Astrocyte of the cerebellum (primary cell): ENCODE results near the gene DGKD.

Experiments
- DNase-seq: peaks from one replicate; pipeline ENCODE4 v3.0.0-alpha.2; 2011; ENCODE audit warnings: low read depth
- H3K4me3 ChIP-seq: 2 replicates; pipeline ENCODE4 v1.5.1; 2011; ENCODE audit warnings: mild to moderate bottlenecking, low read depth, low read length, moderate library complexity
- CTCF ChIP-seq: IDR thresholded peaks from 2 replicates; pipeline ENCODE4 v1.5.1; 2012; ENCODE audit warnings: low read length, low read depth, moderate library complexity, mild to moderate bottlenecking; ENCODE audit errors: missing control alignments
- in situ Hi-C: cut with HindIII; loops from 2 replicates; pipeline ENCODE4 v1.10.0; 2017; ENCODE audit warnings: low sequenced_read_pairs

Gene DGKD

DNA sequence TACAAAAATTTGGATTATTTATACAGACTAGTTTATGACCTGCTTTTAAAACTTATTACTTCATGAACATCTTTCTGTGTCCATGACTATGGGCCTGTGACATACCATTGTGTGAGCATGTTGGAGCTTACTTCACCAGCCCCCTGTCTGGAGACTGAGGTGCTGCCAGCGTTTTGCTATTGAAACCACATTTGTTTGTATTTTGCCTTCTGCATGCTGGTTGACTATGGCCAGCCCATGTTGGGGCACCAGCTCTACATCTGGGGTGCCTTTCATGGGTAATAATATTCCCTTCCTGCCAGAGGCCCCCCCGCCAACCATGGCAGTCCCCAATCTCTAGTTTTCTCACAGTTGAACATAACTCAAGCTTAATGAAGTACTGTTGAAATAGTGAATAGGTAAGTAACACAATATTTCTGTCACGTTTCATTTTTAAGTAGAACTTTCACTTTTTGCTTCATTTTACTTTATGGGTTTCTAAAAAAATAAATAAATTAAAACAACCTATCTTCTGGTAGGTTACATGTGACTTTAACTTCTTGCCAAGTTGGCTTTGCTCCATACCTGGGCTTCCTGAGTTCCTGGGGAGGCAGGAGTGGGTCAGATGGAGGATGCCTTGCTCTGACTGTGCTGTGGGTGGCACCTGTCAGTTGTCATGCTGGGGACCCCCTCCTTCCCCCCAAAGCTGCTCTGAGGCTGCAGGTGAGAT is 63.9 kb downstream of the DGKD start:
- DNase-seq = no peak
- in situ Hi-C loops = no loop called here
- no peak for TF ChIP-seq CTCF
- H3K4me3 ChIP-seq = no peak overlapping the region

DNA sequence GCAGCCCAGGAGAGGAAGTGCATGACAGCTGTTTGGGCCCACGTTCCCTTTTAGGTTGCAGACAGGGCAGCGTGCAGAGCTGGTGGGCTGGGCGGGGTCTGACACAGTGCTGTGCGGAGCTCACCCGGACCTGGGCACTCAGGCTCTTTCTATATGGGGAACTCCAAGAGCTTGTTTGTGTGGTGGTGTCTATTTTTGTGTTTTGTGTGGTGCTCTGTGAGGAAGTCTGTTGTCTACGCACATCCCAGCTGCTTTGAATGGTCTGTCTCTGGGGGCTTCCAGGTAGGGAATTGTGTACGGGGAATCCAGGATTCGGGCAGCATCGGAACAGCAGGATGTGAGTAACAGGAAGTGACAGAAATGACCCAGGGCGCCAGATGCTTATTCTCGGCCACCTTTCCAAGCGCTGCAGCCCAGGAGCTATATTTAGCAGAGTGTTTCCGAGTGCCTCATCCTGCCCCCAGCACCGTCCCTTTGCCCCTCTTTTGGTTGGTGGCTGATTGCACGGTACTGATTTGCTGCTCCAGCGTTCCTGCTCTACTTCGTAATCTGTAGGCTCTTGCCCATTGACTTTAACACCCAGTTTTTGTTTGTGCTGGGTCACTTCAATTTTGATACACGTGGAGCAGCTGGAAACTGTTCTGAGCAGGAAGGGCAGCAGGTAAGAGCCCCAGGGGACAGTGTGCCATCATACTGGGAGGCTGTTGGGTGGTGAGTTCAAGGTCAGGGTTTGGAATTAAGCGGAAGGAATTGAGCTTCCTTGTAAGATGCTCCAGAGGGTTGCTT is 64.7 kb downstream of the DGKD start:
- no peak for DNase-seq
- H3K4me3 ChIP-seq = no peak overlapping the region
- in situ Hi-C loops = no loop called here
- TF ChIP-seq CTCF = no peak

DNA sequence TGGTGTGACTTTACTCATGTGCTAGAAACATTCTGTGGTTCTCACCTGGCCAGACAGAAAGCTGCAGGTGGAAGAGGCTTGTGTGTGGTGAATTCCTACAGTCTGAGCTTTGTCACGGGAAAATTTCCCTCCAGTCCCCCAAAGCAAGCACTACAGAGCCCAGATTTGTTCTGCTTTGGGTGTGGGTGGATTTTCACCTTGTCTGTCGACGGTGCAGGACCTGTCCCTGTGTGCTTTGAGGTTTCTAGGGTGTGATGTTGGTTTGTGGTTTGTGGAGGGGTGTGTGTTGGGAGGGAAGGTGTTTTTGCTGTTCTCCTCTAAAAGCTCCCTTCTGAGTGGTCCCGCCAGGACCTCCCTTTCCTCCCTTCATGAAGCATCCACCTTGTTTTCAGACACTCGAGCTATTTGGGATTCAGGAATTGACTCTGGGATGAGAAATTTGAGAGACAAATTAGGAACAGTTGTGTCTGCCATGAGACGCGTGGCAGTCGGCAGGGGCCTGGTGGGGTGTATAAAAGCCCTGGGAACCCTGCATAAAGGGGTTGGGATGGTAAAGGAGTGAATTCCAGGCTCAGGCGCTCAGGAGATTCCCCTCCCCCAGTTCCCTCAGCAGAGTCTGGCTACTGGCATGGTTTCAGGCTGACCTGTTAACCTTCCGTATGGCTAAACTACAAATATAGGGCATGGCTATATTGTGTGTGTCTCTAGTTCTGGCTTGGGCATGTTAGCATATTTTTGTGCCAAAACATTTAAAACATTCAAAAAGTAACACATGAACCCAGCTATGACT is 65.5 kb downstream of the DGKD start:
- in situ Hi-C loops = no loop called here
- no peak for DNase-seq
- H3K4me3 ChIP-seq = no peak overlapping the region
- no peak for TF ChIP-seq CTCF

- DNase-seq = no peak
- in situ Hi-C loops = no loop called here
- H3K4me3 ChIP-seq = no peak overlapping the region
- TF ChIP-seq CTCF = no peak
Measured at GRCh38 chr2:233421091-233421816, 67.0 kb downstream of the DGKD start.

DNA sequence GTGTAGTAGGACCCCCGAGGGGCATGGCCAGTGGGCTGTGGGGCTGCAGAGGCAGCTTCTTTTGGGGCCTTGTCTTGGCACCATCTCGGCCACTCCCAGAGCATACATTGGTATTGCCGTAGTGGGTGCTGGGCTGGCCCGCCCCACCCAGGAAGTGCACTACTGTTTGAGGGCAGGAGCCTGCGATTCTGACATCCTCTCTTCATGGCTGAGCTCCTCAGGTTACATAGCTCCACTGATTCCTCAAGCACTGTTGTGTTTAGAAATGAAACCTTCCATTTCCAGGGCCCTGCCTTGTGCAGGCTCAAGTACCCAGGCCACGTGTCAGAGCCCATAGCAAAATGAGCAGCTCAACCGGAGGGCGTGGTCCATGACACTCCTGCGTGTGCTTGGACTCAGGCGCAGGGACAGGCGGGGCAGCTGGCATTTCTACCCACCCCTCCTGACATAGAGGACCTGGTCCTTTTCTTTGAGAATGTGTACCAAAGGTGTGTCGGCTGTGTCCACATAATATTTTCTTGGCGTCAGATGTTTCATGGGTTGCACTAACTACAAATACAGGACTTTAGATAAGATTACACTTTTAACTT is 67.9 kb downstream of the DGKD start:
- no peak for DNase-seq
- no peak overlapping the region for H3K4me3 ChIP-seq
- TF ChIP-seq CTCF = no peak
- in situ Hi-C loops = no loop called here
